Measurements from ENCODE around the gene SYT8.
A peak's percentile ranks its signal among the peaks of the same experiment; 100 is the strongest.

SYT8 gene

GRCh38 chr11:1857064-1857463 lies 22.3 kb downstream of the SYT8 start:
- DNase-seq: no peak

- DNase-seq: peak in 2 of 58 donors; percentile 5 to 23
Observed at GRCh38 chr11:1858154-1858553, 23.4 kb downstream of the SYT8 start.

- DNase-seq: no peak
Observed at GRCh38 chr11:1858576-1858975, 23.8 kb downstream of the SYT8 start.

- no peak for DNase-seq
Observed at GRCh38 chr11:1859004-1859403, 24.2 kb downstream of the SYT8 start.

GRCh38 chr11:1860108-1860507 lies 25.3 kb downstream of the SYT8 start:
- DNase-seq: no peak

- DNase-seq: no peak
Observed at GRCh38 chr11:1861435-1862411, 26.9 kb downstream of the SYT8 start.

- DNase-seq: no peak
Observed at GRCh38 chr11:1862588-1863351, 28.0 kb downstream of the SYT8 start.

- peak in 34 of 58 donors; percentile 6 to 66 (median 44) for DNase-seq
Observed at GRCh38 chr11:1863352-1864216, 28.8 kb downstream of the SYT8 start.

- DNase-seq: no peak
Observed at GRCh38 chr11:1864231-1864630, 29.4 kb downstream of the SYT8 start.

- peak in 6 of 58 donors; percentile 10 to 49 (median 28) for DNase-seq
Observed at GRCh38 chr11:1864831-1865665, 30.3 kb downstream of the SYT8 start.

GRCh38 chr11:1866226-1866625 lies 31.4 kb downstream of the SYT8 start:
- DNase-seq: no peak

GRCh38 chr11:1866776-1867175 lies 32.0 kb downstream of the SYT8 start:
- DNase-seq: no peak

- no peak for DNase-seq
Observed at GRCh38 chr11:1867381-1867780, 32.6 kb downstream of the SYT8 start.

- no peak for DNase-seq
Observed at GRCh38 chr11:1868056-1868635, 33.4 kb downstream of the SYT8 start.

GRCh38 chr11:1868636-1869291 lies 34.0 kb downstream of the SYT8 start:
- no peak for DNase-seq

- no peak for DNase-seq
Observed at GRCh38 chr11:1869427-1870325, 34.9 kb downstream of the SYT8 start.

GRCh38 chr11:1870326-1870696 lies 35.5 kb downstream of the SYT8 start:
- DNase-seq: no peak

Data from anterior cingulate cortex (tissue), 58 donors.